ENCODE results near the gene ZSCAN31.

DNA sequence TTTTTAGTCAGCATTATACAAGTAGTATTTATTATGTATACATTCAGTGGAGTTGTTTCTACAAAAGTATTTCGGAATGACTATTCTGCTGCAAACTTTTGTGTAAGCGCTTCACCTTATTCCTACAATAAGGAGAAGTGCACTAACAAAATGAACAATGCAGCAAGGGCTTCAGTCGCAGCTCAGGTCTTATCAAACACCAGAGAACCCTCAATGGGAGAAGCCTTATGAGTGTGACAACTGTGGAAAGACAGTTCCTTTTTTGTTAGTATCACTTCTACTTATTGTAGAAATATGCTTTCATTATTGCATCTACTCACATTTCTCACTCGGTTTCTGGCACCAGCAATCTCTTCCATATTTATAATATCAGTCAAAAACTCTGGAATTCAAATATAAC is 32.6 kb upstream of the ZSCAN31 start:
- no peak for TF ChIP-seq GATA2 (CRISPR knock-in tag; IDR thresholded peaks at IDR 0.05)
- TF ChIP-seq, protein P1, sequence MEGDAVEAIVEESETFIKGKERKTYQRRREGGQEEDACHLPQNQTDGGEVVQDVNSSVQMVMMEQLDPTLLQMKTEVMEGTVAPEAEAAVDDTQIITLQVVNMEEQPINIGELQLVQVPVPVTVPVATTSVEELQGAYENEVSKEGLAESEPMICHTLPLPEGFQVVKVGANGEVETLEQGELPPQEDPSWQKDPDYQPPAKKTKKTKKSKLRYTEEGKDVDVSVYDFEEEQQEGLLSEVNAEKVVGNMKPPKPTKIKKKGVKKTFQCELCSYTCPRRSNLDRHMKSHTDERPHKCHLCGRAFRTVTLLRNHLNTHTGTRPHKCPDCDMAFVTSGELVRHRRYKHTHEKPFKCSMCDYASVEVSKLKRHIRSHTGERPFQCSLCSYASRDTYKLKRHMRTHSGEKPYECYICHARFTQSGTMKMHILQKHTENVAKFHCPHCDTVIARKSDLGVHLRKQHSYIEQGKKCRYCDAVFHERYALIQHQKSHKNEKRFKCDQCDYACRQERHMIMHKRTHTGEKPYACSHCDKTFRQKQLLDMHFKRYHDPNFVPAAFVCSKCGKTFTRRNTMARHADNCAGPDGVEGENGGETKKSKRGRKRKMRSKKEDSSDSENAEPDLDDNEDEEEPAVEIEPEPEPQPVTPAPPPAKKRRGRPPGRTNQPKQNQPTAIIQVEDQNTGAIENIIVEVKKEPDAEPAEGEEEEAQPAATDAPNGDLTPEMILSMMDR (IDR thresholded peaks at IDR 0.05): no peak
- no peak for TF ChIP-seq EP300 (IDR thresholded peaks at IDR 0.05; ENCODE audit: borderline replicate concordance in 1 of 2, low read depth in 1 of 2, low read length in 1 of 2)
- no peak for TF ChIP-seq NRF1 (IDR thresholded peaks at IDR 0.05; ENCODE audit: low read depth, low read length)
- no peak for TF ChIP-seq YY1 (IDR thresholded peaks at IDR 0.05; ENCODE audit: low read depth)
- TF ChIP-seq, protein P2, sequence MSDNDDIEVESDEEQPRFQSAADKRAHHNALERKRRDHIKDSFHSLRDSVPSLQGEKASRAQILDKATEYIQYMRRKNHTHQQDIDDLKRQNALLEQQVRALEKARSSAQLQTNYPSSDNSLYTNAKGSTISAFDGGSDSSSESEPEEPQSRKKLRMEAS (IDR thresholded peaks at IDR 0.05; ENCODE audit: low read depth): no peak
- TF ChIP-seq, protein P3, sequence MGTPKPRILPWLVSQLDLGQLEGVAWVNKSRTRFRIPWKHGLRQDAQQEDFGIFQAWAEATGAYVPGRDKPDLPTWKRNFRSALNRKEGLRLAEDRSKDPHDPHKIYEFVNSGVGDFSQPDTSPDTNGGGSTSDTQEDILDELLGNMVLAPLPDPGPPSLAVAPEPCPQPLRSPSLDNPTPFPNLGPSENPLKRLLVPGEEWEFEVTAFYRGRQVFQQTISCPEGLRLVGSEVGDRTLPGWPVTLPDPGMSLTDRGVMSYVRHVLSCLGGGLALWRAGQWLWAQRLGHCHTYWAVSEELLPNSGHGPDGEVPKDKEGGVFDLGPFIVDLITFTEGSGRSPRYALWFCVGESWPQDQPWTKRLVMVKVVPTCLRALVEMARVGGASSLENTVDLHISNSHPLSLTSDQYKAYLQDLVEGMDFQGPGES (IDR thresholded peaks at IDR 0.05; ENCODE audit: low read depth, low read length): no peak
- no peak for TF ChIP-seq RAD21 (IDR thresholded peaks at IDR 0.05; ENCODE audit: low read length)
